ENCODE data around the gene ARVCF.

ARVCF gene, protein sequence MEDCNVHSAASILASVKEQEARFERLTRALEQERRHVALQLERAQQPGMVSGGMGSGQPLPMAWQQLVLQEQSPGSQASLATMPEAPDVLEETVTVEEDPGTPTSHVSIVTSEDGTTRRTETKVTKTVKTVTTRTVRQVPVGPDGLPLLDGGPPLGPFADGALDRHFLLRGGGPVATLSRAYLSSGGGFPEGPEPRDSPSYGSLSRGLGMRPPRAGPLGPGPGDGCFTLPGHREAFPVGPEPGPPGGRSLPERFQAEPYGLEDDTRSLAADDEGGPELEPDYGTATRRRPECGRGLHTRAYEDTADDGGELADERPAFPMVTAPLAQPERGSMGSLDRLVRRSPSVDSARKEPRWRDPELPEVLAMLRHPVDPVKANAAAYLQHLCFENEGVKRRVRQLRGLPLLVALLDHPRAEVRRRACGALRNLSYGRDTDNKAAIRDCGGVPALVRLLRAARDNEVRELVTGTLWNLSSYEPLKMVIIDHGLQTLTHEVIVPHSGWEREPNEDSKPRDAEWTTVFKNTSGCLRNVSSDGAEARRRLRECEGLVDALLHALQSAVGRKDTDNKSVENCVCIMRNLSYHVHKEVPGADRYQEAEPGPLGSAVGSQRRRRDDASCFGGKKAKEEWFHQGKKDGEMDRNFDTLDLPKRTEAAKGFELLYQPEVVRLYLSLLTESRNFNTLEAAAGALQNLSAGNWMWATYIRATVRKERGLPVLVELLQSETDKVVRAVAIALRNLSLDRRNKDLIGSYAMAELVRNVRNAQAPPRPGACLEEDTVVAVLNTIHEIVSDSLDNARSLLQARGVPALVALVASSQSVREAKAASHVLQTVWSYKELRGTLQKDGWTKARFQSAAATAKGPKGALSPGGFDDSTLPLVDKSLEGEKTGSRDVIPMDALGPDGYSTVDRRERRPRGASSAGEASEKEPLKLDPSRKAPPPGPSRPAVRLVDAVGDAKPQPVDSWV

DNA sequence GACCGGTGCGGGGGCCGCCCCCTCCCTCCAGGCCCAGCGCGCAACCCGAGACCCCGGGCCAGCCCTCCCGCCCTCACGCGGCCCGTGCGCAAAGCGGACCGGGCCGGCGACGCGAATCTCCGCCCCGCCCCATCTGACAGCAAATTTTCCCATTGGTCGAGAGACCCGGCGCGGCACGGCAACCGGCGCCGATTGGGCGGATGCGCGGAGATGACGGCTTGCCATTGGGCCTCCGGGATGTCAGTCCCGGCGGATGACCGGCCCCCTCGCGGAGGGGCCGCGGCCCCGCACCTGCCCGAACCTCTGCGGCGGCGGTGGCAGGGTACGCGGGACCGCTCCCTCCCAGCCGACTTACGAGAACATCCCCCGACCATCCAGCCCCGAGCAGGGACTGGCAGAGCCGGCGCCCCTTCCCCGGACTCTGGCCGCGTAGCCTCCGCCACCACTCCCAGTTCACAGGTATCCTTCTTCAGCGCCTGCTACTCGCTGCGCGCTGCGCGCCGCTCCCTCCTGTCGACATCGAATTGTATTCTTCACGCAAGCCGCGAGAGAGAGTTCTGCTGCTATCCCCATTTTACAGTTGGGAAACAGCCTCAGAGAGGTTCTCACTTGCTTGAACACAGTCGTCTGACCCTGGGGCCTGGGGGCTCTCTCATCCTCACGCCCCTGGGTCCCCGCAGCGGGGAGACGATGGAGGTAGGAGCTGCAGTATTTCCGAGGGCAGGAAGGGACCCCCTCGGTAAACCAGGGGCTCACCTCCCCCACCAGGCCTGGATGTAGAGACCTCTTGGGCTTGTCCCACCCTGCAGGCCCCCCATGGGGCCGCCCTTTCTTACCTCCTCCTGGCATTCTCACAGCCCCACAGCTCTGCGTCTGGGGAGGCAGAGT lies at the start of gene ARVCF:
TSS of gene ARVCF (minus strand) at position 90 of the 888 bp plus-strand sequence. CDS start 26,029 bp downstream, outside the sequence.
- in situ Hi-C loops (cut with MboI; ENCODE audit: low pct_unique_long_range_greater_than_20kb, low sequenced_read_pairs, unreplicated experiment) = no loop called here
- TF ChIP-seq, protein P1, sequence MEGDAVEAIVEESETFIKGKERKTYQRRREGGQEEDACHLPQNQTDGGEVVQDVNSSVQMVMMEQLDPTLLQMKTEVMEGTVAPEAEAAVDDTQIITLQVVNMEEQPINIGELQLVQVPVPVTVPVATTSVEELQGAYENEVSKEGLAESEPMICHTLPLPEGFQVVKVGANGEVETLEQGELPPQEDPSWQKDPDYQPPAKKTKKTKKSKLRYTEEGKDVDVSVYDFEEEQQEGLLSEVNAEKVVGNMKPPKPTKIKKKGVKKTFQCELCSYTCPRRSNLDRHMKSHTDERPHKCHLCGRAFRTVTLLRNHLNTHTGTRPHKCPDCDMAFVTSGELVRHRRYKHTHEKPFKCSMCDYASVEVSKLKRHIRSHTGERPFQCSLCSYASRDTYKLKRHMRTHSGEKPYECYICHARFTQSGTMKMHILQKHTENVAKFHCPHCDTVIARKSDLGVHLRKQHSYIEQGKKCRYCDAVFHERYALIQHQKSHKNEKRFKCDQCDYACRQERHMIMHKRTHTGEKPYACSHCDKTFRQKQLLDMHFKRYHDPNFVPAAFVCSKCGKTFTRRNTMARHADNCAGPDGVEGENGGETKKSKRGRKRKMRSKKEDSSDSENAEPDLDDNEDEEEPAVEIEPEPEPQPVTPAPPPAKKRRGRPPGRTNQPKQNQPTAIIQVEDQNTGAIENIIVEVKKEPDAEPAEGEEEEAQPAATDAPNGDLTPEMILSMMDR (IDR thresholded peaks at IDR 0.05; ENCODE audit: extremely low read depth, insufficient read depth, missing control alignments) = no peak

DNA sequence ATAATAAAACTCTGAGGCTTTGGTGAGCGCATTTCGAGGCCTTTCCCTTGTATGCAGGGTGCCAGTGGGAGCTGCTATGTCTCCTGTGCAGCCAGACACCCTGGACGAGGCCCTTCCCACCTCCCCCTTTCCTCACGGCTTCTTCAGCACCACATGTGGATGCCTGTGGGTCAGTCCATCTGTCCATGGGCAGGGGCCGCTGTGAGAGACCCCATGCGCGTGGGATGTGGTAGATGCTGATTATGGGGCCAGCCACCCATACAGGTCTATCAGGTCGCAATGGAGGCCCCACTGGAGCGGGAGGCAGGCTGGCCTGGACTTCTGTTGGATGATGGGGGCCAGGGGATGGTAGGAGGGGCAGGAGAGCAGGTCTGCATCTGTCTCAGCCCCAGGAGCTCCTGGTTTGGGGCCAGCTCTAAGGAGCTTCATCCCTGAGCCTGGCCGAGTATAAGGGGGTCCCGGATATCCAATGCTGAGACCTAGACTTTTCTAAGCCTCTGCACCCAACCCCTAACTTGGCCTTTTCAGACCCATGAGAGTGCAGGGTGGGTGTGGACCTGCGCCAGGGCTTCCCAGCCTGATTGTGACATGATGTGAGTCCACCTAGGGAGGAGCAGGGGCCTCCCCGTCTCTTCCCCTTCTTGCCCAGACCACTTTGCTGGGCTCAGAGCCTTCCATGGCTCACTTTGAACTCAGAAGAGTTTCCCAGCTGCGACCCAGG lies 49.4 kb upstream of the ARVCF start:
- in situ Hi-C loops (cut with MboI; ENCODE audit: low pct_unique_long_range_greater_than_20kb, low sequenced_read_pairs, unreplicated experiment) = no loop called here
- TF ChIP-seq, protein P1 (IDR thresholded peaks at IDR 0.05; ENCODE audit: extremely low read depth, insufficient read depth, missing control alignments) = no peak
- no peak for DNase-seq (ENCODE audit: low spot score)

More for the DNA sequence above, at the start of gene ARVCF:
- peak; percentile 99 for DNase-seq (ENCODE audit: low spot score)

DNA sequence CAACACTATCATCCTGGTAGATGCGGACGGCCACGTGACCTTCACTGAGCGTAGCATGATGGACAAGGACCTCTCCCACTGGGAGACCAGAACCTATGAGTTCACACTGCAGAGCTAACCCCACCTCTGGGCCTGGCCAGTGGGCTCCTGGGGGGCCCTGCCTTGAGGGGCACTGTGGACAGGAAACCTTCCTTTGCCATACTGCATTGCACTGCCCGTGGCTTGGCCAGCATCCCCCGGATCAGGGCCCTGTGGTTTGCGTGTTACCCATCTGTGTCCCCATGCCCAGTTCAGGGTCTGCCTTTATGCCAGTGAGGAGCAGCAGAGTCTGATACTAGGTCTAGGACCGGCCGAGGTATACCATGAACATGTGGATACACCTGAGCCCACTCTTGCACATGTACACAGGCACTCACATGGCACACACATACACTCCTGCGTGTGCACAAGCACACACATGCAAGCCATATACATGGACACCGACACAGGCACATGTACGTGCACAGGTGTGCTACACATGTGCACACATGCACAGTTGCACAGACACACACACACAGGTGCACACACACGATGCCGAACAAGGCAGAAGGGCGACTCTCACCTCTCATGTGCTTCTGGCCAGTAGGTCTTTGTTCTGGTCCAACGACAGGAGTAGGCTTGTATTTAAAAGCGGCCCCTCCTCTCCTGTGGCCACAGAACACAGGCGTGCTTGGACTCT lies 48.1 kb upstream of the ARVCF start:
- no peak for DNase-seq (ENCODE audit: low spot score)
- in situ Hi-C loops (cut with MboI; ENCODE audit: low pct_unique_long_range_greater_than_20kb, low sequenced_read_pairs, unreplicated experiment) = no loop called here
- TF ChIP-seq, protein P1 (IDR thresholded peaks at IDR 0.05; ENCODE audit: extremely low read depth, insufficient read depth, missing control alignments) = no peak

DNA sequence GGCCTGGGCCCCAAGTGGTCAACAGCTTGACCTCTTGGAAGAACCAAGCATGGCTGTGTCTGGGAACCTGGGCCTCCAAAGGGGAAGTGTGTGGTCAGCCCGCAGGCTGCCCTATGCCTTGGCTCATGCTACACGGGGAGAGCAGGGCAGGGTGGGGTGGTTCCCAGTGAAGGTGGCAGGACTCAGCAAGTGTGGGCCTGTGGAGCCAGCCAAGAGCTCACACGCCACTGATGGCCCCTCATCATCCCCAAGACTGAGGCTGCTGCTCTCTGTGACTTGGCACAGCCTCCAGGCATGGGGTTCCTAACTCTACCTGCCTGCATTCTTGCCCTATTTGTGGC lies 47.5 kb upstream of the ARVCF start:
- in situ Hi-C loops (cut with MboI; ENCODE audit: low pct_unique_long_range_greater_than_20kb, low sequenced_read_pairs, unreplicated experiment) = no loop called here
- DNase-seq (ENCODE audit: low spot score) = no peak
- TF ChIP-seq, protein P1 (IDR thresholded peaks at IDR 0.05; ENCODE audit: extremely low read depth, insufficient read depth, missing control alignments) = no peak

DNA sequence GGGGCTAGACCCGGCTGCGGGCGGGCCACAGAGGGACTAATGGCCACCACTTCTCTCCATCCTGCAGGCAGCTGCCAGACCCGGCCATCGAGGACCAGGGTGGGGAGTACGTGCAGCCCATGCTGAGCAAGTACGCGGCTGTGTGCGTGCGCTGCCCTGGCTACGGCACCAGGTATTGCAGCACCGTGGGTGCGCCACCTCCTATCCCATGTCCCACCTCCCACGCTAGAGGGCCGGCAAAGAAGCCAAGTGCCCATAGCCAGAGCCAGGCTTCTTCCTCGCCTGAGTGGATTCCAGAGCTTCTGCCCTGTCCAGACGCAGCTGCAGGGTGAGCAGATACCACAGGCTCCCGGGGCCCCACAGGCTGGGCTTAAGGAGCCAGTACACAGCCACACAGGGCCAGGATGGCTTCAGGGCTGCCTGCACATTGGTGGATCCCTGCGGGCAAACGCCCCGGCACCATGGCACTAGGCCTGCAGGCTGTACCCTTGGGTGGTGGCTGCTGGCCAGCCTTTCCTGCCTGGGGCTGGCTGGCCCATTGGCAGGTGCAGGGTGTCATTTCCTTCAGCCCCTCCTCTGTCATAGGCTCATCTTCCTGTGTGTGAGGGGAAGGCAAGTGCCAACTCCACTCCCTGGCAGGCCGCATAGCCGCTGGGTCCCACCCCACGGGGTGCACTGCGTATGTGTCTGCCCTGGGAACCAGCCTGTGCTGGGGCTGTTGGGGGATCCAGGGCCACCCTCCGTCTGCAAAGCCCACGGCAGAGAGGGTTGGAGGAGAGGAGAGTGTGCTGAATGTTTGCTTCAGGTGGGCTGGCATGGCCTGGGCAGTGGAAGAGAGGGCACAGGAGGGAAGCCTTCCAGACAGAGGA lies 46.9 kb upstream of the ARVCF start:
- in situ Hi-C loops (cut with MboI; ENCODE audit: low pct_unique_long_range_greater_than_20kb, low sequenced_read_pairs, unreplicated experiment) = no loop called here
- DNase-seq (ENCODE audit: low spot score) = no peak
- TF ChIP-seq, protein P1 (IDR thresholded peaks at IDR 0.05; ENCODE audit: extremely low read depth, insufficient read depth, missing control alignments) = no peak
